ENCODE data around the gene BTF3.

The BTF3 gene

GRCh38 chr5:73450672-73451223 lies 47.5 kb upstream of the BTF3 start:
- no peaks in the 10 kb centered on the region for H3K36me3 ChIP-seq (replicated peaks in 1 of 2; ENCODE audit: control insufficient read depth in 2 of 2, insufficient read depth in 2 of 2, low read length in 2 of 2)
- H4K8ac ChIP-seq (ENCODE audit: low read depth, low read length) = no peak overlapping the region
- H3K18ac ChIP-seq (ENCODE audit: low read length) = no peak overlapping the region
- H2AK5ac ChIP-seq (ENCODE audit: low read depth, low read length) = no peak overlapping the region
- H2BK15ac ChIP-seq (ENCODE audit: low read length) = no peak overlapping the region
- H2BK5ac ChIP-seq (ENCODE audit: low read length) = no peak overlapping the region
- DNase-seq (ENCODE audit: low spot score) = no peak
- H3K9me3 ChIP-seq (replicated peaks in 1 of 2; ENCODE audit: control insufficient read depth in 2 of 2, insufficient read depth in 1 of 2, low read depth in 1 of 2, low read length in 2 of 2) = no peaks in the 10 kb centered on the region
- H3K27ac ChIP-seq (replicated peaks; ENCODE audit: low read length) = no peak overlapping the region
- no peak overlapping the region for H3K4me3 ChIP-seq (ENCODE audit: low read length in 2 of 2)
- H3K4me1 ChIP-seq (ENCODE audit: control insufficient read depth in 2 of 2, insufficient read depth in 1 of 2, low read depth in 1 of 2, low read length in 2 of 2) = peaks cover 2% of the 10 kb centered on the region in 2 donors
- no CpG with 5 or more reads among the region's 27 CpGs for WGBS, 2 donors (ENCODE audit: extremely low coverage in 2 of 2, insufficient read length in 2 of 2, insufficient replicate concordance in 1 of 2)
- no peak overlapping the region for H3K9ac ChIP-seq (ENCODE audit: low read depth, low read length, poor library complexity)
- peak overlapping the region; percentile 78 for H2AFZ ChIP-seq (ENCODE audit: low read length)
- H2BK12ac ChIP-seq (ENCODE audit: low read length) = no peak overlapping the region
- H3K14ac ChIP-seq (ENCODE audit: low read length) = no peak overlapping the region
- no peak overlapping the region for H2BK120ac ChIP-seq (ENCODE audit: low read depth, low read length)
- no peak overlapping the region for H3K23ac ChIP-seq (ENCODE audit: low read depth, low read length, poor library complexity)
- H3K4me2 ChIP-seq (ENCODE audit: insufficient read depth, low read length, poor library complexity, severe bottlenecking) = no peak overlapping the region
- no peaks in the 10 kb centered on the region for H3K79me1 ChIP-seq (ENCODE audit: low read depth, low read length)
- H3K27me3 ChIP-seq (ENCODE audit: control insufficient read depth in 3 of 3, insufficient read depth in 3 of 3, low read depth in 1 of 3, low read length in 3 of 3) = peaks cover 36 to 76% (median 71%) of the 10 kb centered on the region in 3 experiments
- H4K91ac ChIP-seq (ENCODE audit: low read depth, low read length, poor library complexity) = no peak overlapping the region
- no peak overlapping the region for H3K4ac ChIP-seq (ENCODE audit: low read length)

GRCh38 chr5:73451224-73452130 lies 46.8 kb upstream of the BTF3 start:
- Histone ChIP-seq H3K18ac (ENCODE audit: low read length) (no peak overlapping the region), H3K4me1 (ENCODE audit: control insufficient read depth in 2 of 2, insufficient read depth in 1 of 2, low read depth in 1 of 2, low read length in 2 of 2) (peaks cover 2% of the 10 kb centered on the region in 2 donors), H3K36me3 (replicated peaks in 1 of 2; ENCODE audit: control insufficient read depth in 2 of 2, insufficient read depth in 2 of 2, low read length in 2 of 2) (no peaks in the 10 kb centered on the region), H3K23ac (ENCODE audit: low read depth, low read length, poor library complexity) (peak overlapping the region; percentile 32), H3K79me1 (ENCODE audit: low read depth, low read length) (no peaks in the 10 kb centered on the region), H3K27me3 (ENCODE audit: control insufficient read depth in 3 of 3, insufficient read depth in 3 of 3, low read depth in 1 of 3, low read length in 3 of 3) (peaks cover 35 to 70% (median 69%) of the 10 kb centered on the region in 3 experiments), H3K9ac (ENCODE audit: low read depth, low read length, poor library complexity) (no peak overlapping the region), H3K4me2 (ENCODE audit: insufficient read depth, low read length, poor library complexity, severe bottlenecking) (peak overlapping the region; percentile 51), H2BK120ac (ENCODE audit: low read depth, low read length) (no peak overlapping the region), H3K14ac (ENCODE audit: low read length) (no peak overlapping the region), H2BK15ac (ENCODE audit: low read length) (no peak overlapping the region), H4K91ac (ENCODE audit: low read depth, low read length, poor library complexity) (no peak overlapping the region), H2AK5ac (ENCODE audit: low read depth, low read length) (no peak overlapping the region), H2BK5ac (ENCODE audit: low read length) (no peak overlapping the region), H4K8ac (ENCODE audit: low read depth, low read length) (no peak overlapping the region), H3K4me3 (ENCODE audit: low read length in 2 of 2) (peak overlapping the region in 1 of 2 donors; percentile 10), H2AFZ (ENCODE audit: low read length) (peak overlapping the region; percentile 78), H3K9me3 (replicated peaks in 1 of 2; ENCODE audit: control insufficient read depth in 2 of 2, insufficient read depth in 1 of 2, low read depth in 1 of 2, low read length in 2 of 2) (no peaks in the 10 kb centered on the region), H3K4ac (ENCODE audit: low read length) (no peak overlapping the region), H3K27ac (replicated peaks; ENCODE audit: low read length) (no peak overlapping the region), H2BK12ac (ENCODE audit: low read length) (no peak overlapping the region)
- no peak for DNase-seq (ENCODE audit: low spot score)
- no CpG with 5 or more reads among the region's 70 CpGs for WGBS, 2 donors (ENCODE audit: extremely low coverage in 2 of 2, insufficient read length in 2 of 2, insufficient replicate concordance in 1 of 2)

DNA sequence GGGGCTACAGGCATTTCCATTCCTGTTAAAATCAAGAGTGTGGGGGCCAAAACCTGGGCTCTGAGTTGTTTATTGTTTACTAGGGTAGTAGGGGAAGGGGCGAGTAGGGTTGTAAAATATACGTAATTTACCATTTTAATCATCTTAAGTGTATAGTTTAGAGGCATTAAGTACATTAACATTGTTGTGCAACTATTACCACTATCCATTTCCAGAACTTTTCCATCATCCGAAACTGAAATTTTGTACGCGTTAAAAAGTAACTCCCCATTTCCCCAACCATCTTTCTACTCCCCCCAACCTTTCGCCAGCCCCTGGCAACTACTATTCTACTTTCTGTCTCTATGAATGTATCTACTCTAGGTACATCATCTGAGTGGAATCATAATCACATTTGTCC lies 46.0 kb upstream of the BTF3 start:
- Histone ChIP-seq H3K23ac (ENCODE audit: low read depth, low read length, poor library complexity) (no peak overlapping the region), H2BK5ac (ENCODE audit: low read length) (no peak overlapping the region), H3K18ac (ENCODE audit: low read length) (no peak overlapping the region), H2AFZ (ENCODE audit: low read length) (no peak overlapping the region), H3K4me3 (ENCODE audit: low read length in 2 of 2) (no peak overlapping the region), H2BK12ac (ENCODE audit: low read length) (no peak overlapping the region), H3K36me3 (replicated peaks in 1 of 2; ENCODE audit: control insufficient read depth in 2 of 2, insufficient read depth in 2 of 2, low read length in 2 of 2) (no peaks in the 10 kb centered on the region), H4K91ac (ENCODE audit: low read depth, low read length, poor library complexity) (no peak overlapping the region), H3K27ac (replicated peaks; ENCODE audit: low read length) (no peak overlapping the region), H3K9ac (ENCODE audit: low read depth, low read length, poor library complexity) (no peak overlapping the region), H3K4ac (ENCODE audit: low read length) (no peak overlapping the region), H3K4me2 (ENCODE audit: insufficient read depth, low read length, poor library complexity, severe bottlenecking) (no peak overlapping the region), H3K14ac (ENCODE audit: low read length) (no peak overlapping the region), H2BK120ac (ENCODE audit: low read depth, low read length) (no peak overlapping the region), H4K8ac (ENCODE audit: low read depth, low read length) (no peak overlapping the region), H3K79me1 (ENCODE audit: low read depth, low read length) (no peaks in the 10 kb centered on the region), H2BK15ac (ENCODE audit: low read length) (no peak overlapping the region), H2AK5ac (ENCODE audit: low read depth, low read length) (no peak overlapping the region), H3K9me3 (replicated peaks in 1 of 2; ENCODE audit: control insufficient read depth in 2 of 2, insufficient read depth in 1 of 2, low read depth in 1 of 2, low read length in 2 of 2) (no peaks in the 10 kb centered on the region), H3K27me3 (ENCODE audit: control insufficient read depth in 3 of 3, insufficient read depth in 3 of 3, low read depth in 1 of 3, low read length in 3 of 3) (peaks cover 31 to 65% (median 62%) of the 10 kb centered on the region in 3 experiments), H3K4me1 (ENCODE audit: control insufficient read depth in 2 of 2, insufficient read depth in 1 of 2, low read depth in 1 of 2, low read length in 2 of 2) (peaks cover 2% of the 10 kb centered on the region in 2 donors)
- DNase-seq (ENCODE audit: low spot score) = no peak
- WGBS, 2 donors (ENCODE audit: extremely low coverage in 2 of 2, insufficient read length in 2 of 2, insufficient replicate concordance in 1 of 2) = no CpG with 5 or more reads among the region's 6 CpGs

GRCh38 chr5:73454379-73455036 lies 43.7 kb upstream of the BTF3 start:
- no peak overlapping the region for H3K18ac ChIP-seq (ENCODE audit: low read length)
- no peaks in the 10 kb centered on the region for H3K9me3 ChIP-seq (replicated peaks in 1 of 2; ENCODE audit: control insufficient read depth in 2 of 2, insufficient read depth in 1 of 2, low read depth in 1 of 2, low read length in 2 of 2)
- no peak overlapping the region for H3K23ac ChIP-seq (ENCODE audit: low read depth, low read length, poor library complexity)
- no peak overlapping the region for H2AK5ac ChIP-seq (ENCODE audit: low read depth, low read length)
- no peak overlapping the region for H2BK5ac ChIP-seq (ENCODE audit: low read length)
- peak overlapping the region in 1 of 2 donors; percentile 68 for H3K4me3 ChIP-seq (ENCODE audit: low read length in 2 of 2)
- WGBS, 2 donors (ENCODE audit: extremely low coverage in 2 of 2, insufficient read length in 2 of 2, insufficient replicate concordance in 1 of 2) = no CpG with 5 or more reads among the region's 6 CpGs
- H3K4me2 ChIP-seq (ENCODE audit: insufficient read depth, low read length, poor library complexity, severe bottlenecking) = no peak overlapping the region
- H3K4me1 ChIP-seq (ENCODE audit: control insufficient read depth in 2 of 2, insufficient read depth in 1 of 2, low read depth in 1 of 2, low read length in 2 of 2) = peaks cover 0 to 2% of the 10 kb centered on the region in 2 donors
- no peak overlapping the region for H3K27ac ChIP-seq (replicated peaks; ENCODE audit: low read length)
- no peak overlapping the region for H2AFZ ChIP-seq (ENCODE audit: low read length)
- H3K14ac ChIP-seq (ENCODE audit: low read length) = no peak overlapping the region
- H3K36me3 ChIP-seq (replicated peaks in 1 of 2; ENCODE audit: control insufficient read depth in 2 of 2, insufficient read depth in 2 of 2, low read length in 2 of 2) = no peaks in the 10 kb centered on the region
- H4K91ac ChIP-seq (ENCODE audit: low read depth, low read length, poor library complexity) = no peak overlapping the region
- no peak overlapping the region for H2BK15ac ChIP-seq (ENCODE audit: low read length)
- H3K79me1 ChIP-seq (ENCODE audit: low read depth, low read length) = no peaks in the 10 kb centered on the region
- DNase-seq (ENCODE audit: low spot score) = no peak
- no peak overlapping the region for H3K9ac ChIP-seq (ENCODE audit: low read depth, low read length, poor library complexity)
- no peak overlapping the region for H3K4ac ChIP-seq (ENCODE audit: low read length)
- no peak overlapping the region for H2BK12ac ChIP-seq (ENCODE audit: low read length)
- no peak overlapping the region for H4K8ac ChIP-seq (ENCODE audit: low read depth, low read length)
- peaks cover 17 to 57% (median 41%) of the 10 kb centered on the region in 3 experiments for H3K27me3 ChIP-seq (ENCODE audit: control insufficient read depth in 3 of 3, insufficient read depth in 3 of 3, low read depth in 1 of 3, low read length in 3 of 3)
- no peak overlapping the region for H2BK120ac ChIP-seq (ENCODE audit: low read depth, low read length)
